ENCODE measurements around the gene PLAGL1. TPM values are rescaled to one million over a fixed set of nuclear protein-coding genes. Genes with fewer than 3 reads are reported as not detected.

The PLAGL1 gene
- total RNA-seq, 2 experiments from 2014 or later = 1.0 to 1.1 TPM

DNA sequence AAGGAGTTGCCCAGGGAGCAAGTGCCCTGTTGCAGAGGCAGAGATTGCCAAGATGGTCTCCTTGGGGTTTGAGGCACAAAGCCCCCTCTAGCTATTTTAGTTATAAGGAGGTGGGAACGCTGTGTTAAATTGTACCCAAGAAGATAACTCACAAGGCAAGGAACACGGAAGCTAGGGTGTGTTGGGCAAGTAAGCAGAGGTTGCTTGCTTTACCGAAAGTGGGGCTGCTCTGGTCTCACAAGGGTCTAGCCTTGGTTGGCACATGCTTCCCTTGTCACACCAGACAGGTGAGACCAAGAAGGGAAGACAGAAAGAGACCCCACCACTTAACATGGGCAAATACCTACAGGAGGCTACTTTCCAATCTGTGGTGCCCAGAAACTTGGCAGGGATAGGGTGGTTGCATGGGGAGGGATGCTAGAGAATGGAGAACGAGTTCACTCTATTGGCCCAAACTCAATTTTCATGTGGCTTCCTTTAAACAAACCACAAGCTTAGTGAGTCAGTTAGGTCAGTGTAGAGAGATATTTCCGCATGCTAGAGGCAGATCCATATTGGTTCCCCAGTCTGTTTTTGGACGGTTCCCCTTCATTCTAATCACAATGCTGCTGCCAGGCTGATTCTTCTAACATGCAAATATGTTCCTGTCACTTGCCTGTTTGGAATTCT is 42.4 kb downstream of the PLAGL1 start:
- Histone ChIP-seq H3K27me3 (ENCODE audit: control insufficient read depth in 1 of 2, insufficient read depth in 2 of 2, low read length in 2 of 2) (no peaks in the 10 kb centered on the region), H3K36me3 (ENCODE audit: insufficient read depth, low read length) (no peaks in the 10 kb centered on the region), H3K4me3 (ENCODE audit: low read length) (no peak overlapping the region), H3K27ac (ENCODE audit: low read depth in 1 of 2, low read length in 2 of 2) (no peak overlapping the region), H3K4me1 (ENCODE audit: insufficient read depth, low read length) (no peaks in the 10 kb centered on the region), H3K9me3 (ENCODE audit: control insufficient read depth in 1 of 2, insufficient read depth in 1 of 2, low read length in 2 of 2) (no peaks in the 10 kb centered on the region)
- Mint-ChIP-seq H3K36me3 (ENCODE audit: low read depth) (no peaks in the 10 kb centered on the region), H3K4me1 (ENCODE audit: low read depth) (no peaks in the 10 kb centered on the region), H3K9me3 (no peaks in the 10 kb centered on the region), H3K4me3 (no peak overlapping the region), H3K27me3 (no peaks in the 10 kb centered on the region), H3K27ac (no peak overlapping the region)
- DNase-seq (peak in 3 of 14 experiments; percentile 1 to 22 (median 17)), ATAC-seq (ENCODE audit: poor library complexity) (no peak)
- ChIA-PET POLR2A (no interaction called here), CTCF (no interaction called here)
- TF ChIP-seq, protein P1, sequence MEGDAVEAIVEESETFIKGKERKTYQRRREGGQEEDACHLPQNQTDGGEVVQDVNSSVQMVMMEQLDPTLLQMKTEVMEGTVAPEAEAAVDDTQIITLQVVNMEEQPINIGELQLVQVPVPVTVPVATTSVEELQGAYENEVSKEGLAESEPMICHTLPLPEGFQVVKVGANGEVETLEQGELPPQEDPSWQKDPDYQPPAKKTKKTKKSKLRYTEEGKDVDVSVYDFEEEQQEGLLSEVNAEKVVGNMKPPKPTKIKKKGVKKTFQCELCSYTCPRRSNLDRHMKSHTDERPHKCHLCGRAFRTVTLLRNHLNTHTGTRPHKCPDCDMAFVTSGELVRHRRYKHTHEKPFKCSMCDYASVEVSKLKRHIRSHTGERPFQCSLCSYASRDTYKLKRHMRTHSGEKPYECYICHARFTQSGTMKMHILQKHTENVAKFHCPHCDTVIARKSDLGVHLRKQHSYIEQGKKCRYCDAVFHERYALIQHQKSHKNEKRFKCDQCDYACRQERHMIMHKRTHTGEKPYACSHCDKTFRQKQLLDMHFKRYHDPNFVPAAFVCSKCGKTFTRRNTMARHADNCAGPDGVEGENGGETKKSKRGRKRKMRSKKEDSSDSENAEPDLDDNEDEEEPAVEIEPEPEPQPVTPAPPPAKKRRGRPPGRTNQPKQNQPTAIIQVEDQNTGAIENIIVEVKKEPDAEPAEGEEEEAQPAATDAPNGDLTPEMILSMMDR (IDR thresholded peaks at IDR 0.05) = no peak
- intact Hi-C loops (cut with DNase I, micrococcal nuclease) = no loop called here

GRCh38 chr6:143964674-143965081 is 43.4 kb downstream of the PLAGL1 start:
- Histone ChIP-seq H3K4me3 (ENCODE audit: low read length) (no peak overlapping the region), H3K9me3 (ENCODE audit: control insufficient read depth in 1 of 2, insufficient read depth in 1 of 2, low read length in 2 of 2) (no peaks in the 10 kb centered on the region), H3K27ac (ENCODE audit: low read depth in 1 of 2, low read length in 2 of 2) (no peak overlapping the region), H3K36me3 (ENCODE audit: insufficient read depth, low read length) (no peaks in the 10 kb centered on the region), H3K27me3 (ENCODE audit: control insufficient read depth in 1 of 2, insufficient read depth in 2 of 2, low read length in 2 of 2) (no peaks in the 10 kb centered on the region), H3K4me1 (ENCODE audit: insufficient read depth, low read length) (no peaks in the 10 kb centered on the region)
- ChIA-PET POLR2A (no interaction called here), CTCF (no interaction called here)
- Mint-ChIP-seq H3K36me3 (ENCODE audit: low read depth) (no peaks in the 10 kb centered on the region), H3K27me3 (no peaks in the 10 kb centered on the region), H3K9me3 (no peaks in the 10 kb centered on the region), H3K4me3 (no peak overlapping the region), H3K27ac (no peak overlapping the region), H3K4me1 (ENCODE audit: low read depth) (no peaks in the 10 kb centered on the region)
- DNase-seq = no peak
- TF ChIP-seq, protein P1 (IDR thresholded peaks at IDR 0.05) = no peak
- intact Hi-C loops (cut with DNase I, micrococcal nuclease) = no loop called here
- no peak for ATAC-seq (ENCODE audit: poor library complexity)

DNA sequence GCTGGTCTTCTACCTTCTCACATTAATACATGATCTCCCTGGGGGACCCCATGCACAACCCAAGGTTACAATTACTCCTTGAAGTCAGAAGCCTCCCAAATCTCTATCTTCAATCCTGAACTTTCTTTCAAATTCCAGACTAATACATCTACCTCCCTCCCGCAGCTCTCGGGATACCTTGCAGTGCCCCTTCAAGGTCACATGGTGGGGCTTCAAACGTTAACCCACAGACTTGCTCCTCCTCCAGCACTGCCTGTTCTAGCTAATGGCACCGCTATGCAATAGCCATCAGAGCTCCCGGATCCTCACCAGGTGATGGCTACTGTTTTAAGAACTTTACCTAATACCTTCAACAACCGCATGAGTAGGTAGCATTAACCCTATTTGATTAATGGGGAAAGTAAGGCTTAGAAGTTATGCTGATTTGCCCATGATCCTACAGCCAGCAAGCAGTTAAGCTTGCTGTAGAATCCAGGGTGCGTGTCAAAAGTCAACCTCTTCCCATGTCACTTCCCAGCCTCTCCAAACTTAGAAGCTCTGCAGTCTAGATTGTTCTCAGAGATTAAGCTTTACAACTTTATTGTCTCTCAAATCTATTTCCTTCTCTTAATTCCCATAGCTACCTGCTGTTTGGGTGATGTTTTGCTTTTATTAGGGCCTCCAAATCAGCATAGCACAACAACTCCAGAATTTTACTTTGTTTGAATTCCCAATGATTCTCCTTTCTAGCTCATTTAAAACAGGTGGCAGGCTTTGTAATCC is 44.7 kb downstream of the PLAGL1 start:
- intact Hi-C loops (cut with DNase I, micrococcal nuclease) = no loop called here
- H3K4me3 ChIP-seq (ENCODE audit: low read length) = no peak overlapping the region
- H3K9me3 ChIP-seq (ENCODE audit: control insufficient read depth in 1 of 2, insufficient read depth in 1 of 2, low read length in 2 of 2) = no peaks in the 10 kb centered on the region
- Mint-ChIP-seq H3K4me1 (ENCODE audit: low read depth) (no peaks in the 10 kb centered on the region), H3K9me3 (no peaks in the 10 kb centered on the region), H3K4me3 (no peak overlapping the region), H3K27me3 (no peaks in the 10 kb centered on the region), H3K36me3 (ENCODE audit: low read depth) (no peaks in the 10 kb centered on the region), H3K27ac (no peak overlapping the region)
- H3K4me1 ChIP-seq (ENCODE audit: insufficient read depth, low read length) = no peaks in the 10 kb centered on the region
- POLR2A ChIA-PET = no interaction called here
- no peaks in the 10 kb centered on the region for H3K36me3 ChIP-seq (ENCODE audit: insufficient read depth, low read length)
- ATAC-seq (ENCODE audit: poor library complexity) (no peak), DNase-seq (no peak)
- H3K27ac ChIP-seq (ENCODE audit: low read depth in 1 of 2, low read length in 2 of 2) = no peak overlapping the region
- no peaks in the 10 kb centered on the region for H3K27me3 ChIP-seq (ENCODE audit: control insufficient read depth in 1 of 2, insufficient read depth in 2 of 2, low read length in 2 of 2)
- CTCF ChIA-PET = no interaction called here
- TF ChIP-seq, protein P1 (IDR thresholded peaks at IDR 0.05) = no peak

Measured in CD4-positive, alpha-beta T cell (primary cell).